Pancreas (tissue), 10 donors: ENCODE measurements around the gene CACNA1I. TPM values are rescaled to one million over a fixed set of nuclear protein-coding genes. Genes with fewer than 3 reads are reported as not detected.

Source experiments
- ATAC-seq, 4 donors: fragments of 200-7000 bp; cut with Tn5 transposase; one replicate each; pipeline versions ENCODE4 v1.8.0 to v1.9.1; 2020; ENCODE audit warnings: mild to moderate bottlenecking in 4 of 4, moderate library complexity in 4 of 4
- DNase-seq, 6 donors: peaks; one replicate each; pipeline ENCODE4 v3.0.0-alpha.2; 2020
- FAIRE-seq: peaks from 2 replicates; lab custom pipeline; 2012; peaks lifted over from hg19 to GRCh38; lab: Jason Lieb, UNC
- H3K27ac ChIP-seq, 4 donors: fragments of 200-600 bp; sonication (generic); 1 replicate in 3 of 4; 2 replicates in 1 of 4; pipeline versions ENCODE4 v1.5.0 to v1.8.0; 2020
- H3K27me3 ChIP-seq, 4 donors: fragments of 200-600 bp; one replicate each; pipeline ENCODE4 v1.8.0; 2021
- H3K36me3 ChIP-seq, 3 donors: fragments of 200-600 bp; sonication (generic) in 1 of 3; one replicate each; pipeline versions ENCODE4 v1.5.0 to v1.8.0; 2020 to 2021
- H3K4me1 ChIP-seq, 3 donors: fragments of 200-600 bp; one replicate each; pipeline ENCODE4 v1.8.0; 2021
- H3K4me3 ChIP-seq, 4 donors: fragments of 200-600 bp; sonication (generic) in 2 of 4; one replicate each; pipeline versions ENCODE4 v1.5.0 to v1.8.0; 2020 to 2021
- H3K9me3 ChIP-seq, 4 donors: fragments of 200-600 bp; one replicate each; pipeline ENCODE4 v1.8.0; 2021
- CTCF ChIP-seq, 4 donors: fragments of 200-600 bp; sonication (generic) in 3 of 4; IDR thresholded peaks; one replicate each; pipeline versions ENCODE4 v1.5.0 to v1.8.0; 2021; ENCODE audit warnings: antibody characterized with exemption in 4 of 4
- WGBS, 2 donors: extraction: QIAGEN DNeasy Blood & Tissue Kit; methylation state at CpG; one replicate each; pipeline ENCODE4 v1.1.7; 2013; 5-methylcytosine and 5-hydroxymethylcytosine counted together
- intact Hi-C, 3 donors: fragments of 100-400 bp; cut with DNase I; formaldehyde crosslinking; loops; one replicate each; pipeline versions ENCODE4 v1.11.1 to v1.14.2; 2022
- polyA plus RNA-seq, 2 donors: library from polyadenylated mRNA; stranded (reverse); fragments of 200-250 nt; gene quantifications; one replicate each; pipeline ENCODE4 v1.2.3, GENCODE V29; 2013
- total RNA-seq, 6 donors: library from RNA; stranded (reverse); fragmentation: NEBNext Ultra II Directional in 4 of 6; extraction: Animal tissue kit (Norgen Biotek cat#: 25700) in 4 of 6; gene quantifications; one replicate each; pipeline versions ENCODE4 v1.2.1 to v1.2.4, GENCODE V29; 2021 to 2023
- donor health status: healthy with polysubstance abuse.
- donor health status: DM: no; HTN: no; CAD: no; lungs with moderate emphysema.
- donor health status: DM: no; HTN: no; CAD: no.
- donor health status: control.
- donor health status: control.
- donor health status: Bipolar disorder and iron deficiency.
- donor health status: DM: yes; HTN: yes; CAD: no.
- donor health status: DM: no; HTN: no; CAD: no.
- donor health status: DM: no; HTN: no; CAD: no.
- donor health status: DM: yes; HTN: yes; CAD: no.

Gene CACNA1I
- total and polyA plus RNA-seq, 8 donors, result 0.04 to 0.21 (median 0.07) TPM

GRCh38 chr22:39681038-39681861 lies 110.7 kb downstream of the CACNA1I start:
- FAIRE-seq (no peak), DNase-seq (peak in 1 of 6 donors; percentile 43), ATAC-seq (no peak)
- Histone ChIP-seq H3K9me3 (no peaks in the 10 kb centered on the region), H3K36me3 (no peaks in the 10 kb centered on the region), H3K27ac (no peak overlapping the region), H3K4me1 (no peaks in the 10 kb centered on the region), H3K4me3 (no peak overlapping the region), H3K27me3 (no peaks in the 10 kb centered on the region)
- WGBS, 2 donors, result 70 to 77% methylated on average over 18 of the region's 18 CpGs
- no peak for TF ChIP-seq CTCF (IDR thresholded peaks at IDR 0.05)
- intact Hi-C loops, result no loop called here

DNA sequence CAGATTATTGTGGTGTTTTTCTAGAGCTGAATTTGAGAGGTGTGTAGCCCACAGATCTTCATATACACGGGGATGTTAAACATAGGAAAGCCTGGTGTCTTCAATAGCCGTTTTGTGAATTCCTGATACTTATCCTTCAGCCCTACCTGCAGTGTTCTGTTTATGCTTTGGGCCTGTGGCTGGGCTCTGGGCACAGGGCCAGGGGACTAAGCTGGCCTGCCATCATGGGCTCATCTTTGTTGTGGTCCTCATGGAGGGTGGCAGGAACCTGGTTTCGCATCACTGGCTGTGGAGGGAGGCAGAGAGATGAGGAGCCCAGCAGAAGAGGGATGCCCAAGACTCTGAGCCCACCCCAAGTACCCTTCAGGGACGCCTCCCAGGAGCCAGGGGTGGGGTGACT lies 112.4 kb downstream of the CACNA1I start:
- H3K9me3 ChIP-seq, result no peaks in the 10 kb centered on the region
- 59 to 77% methylated on average over 4 of the region's 4 CpGs for WGBS, 2 donors
- H3K4me1 ChIP-seq, result no peaks in the 10 kb centered on the region
- no peaks in the 10 kb centered on the region for H3K36me3 ChIP-seq
- ATAC-seq (no peak), DNase-seq (peak in 1 of 6 donors; percentile 24), FAIRE-seq (no peak)
- no peaks in the 10 kb centered on the region for H3K27me3 ChIP-seq
- TF ChIP-seq CTCF (IDR thresholded peaks at IDR 0.05), result no peak
- no peak overlapping the region for H3K27ac ChIP-seq
- no peak overlapping the region for H3K4me3 ChIP-seq
- intact Hi-C loops, result no loop called here

- intact Hi-C loops, result no loop called here
- no peaks in the 10 kb centered on the region for H3K9me3 ChIP-seq
- H3K27me3 ChIP-seq, result no peaks in the 10 kb centered on the region
- TF ChIP-seq CTCF (IDR thresholded peaks at IDR 0.05), result no peak
- H3K36me3 ChIP-seq, result no peaks in the 10 kb centered on the region
- DNase-seq (peak in 1 of 6 donors; percentile 48), ATAC-seq (no peak), FAIRE-seq (no peak)
- H3K27ac ChIP-seq, result no peak overlapping the region
- H3K4me1 ChIP-seq, result no peaks in the 10 kb centered on the region
- H3K4me3 ChIP-seq, result no peak overlapping the region
- WGBS, 2 donors, result 87 to 96% methylated on average over 5 of the region's 5 CpGs
Observed at GRCh38 chr22:39683639-39684038, 113.1 kb downstream of the CACNA1I start.

DNA sequence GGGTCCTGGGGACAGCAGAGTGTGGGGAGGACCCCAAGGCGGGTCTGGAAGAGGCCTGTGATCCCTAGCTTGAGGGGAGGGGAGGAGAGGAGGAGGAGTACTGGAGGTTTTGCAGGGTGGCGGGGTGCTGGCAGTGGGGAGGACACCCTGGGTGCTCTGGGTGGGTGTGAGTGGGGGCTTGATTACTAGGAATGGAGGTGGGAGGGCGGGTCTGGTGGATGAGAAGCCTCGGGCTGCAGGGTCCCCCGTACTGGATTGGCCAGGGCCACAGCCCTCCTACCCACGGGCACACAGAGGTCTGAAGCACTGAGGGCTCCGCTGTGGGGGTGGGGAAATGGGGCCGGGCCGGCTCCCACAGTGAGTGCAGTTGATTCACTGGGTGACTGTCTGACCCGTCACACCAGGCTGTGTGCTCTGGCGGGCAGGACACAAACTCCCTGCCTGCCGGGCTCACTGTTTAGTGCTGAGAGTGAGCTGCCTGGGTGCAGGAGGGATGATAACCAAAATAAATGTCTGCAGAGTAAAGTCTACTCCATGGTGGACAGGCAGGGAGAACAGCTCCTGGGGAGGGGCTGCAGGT lies 114.2 kb downstream of the CACNA1I start:
- no peak for FAIRE-seq
- H3K4me3 ChIP-seq, result no peak overlapping the region
- H3K36me3 ChIP-seq, result no peaks in the 10 kb centered on the region
- no peaks in the 10 kb centered on the region for H3K9me3 ChIP-seq
- intact Hi-C loops, result no loop called here
- TF ChIP-seq CTCF (IDR thresholded peaks at IDR 0.05), result no peak
- no peak for ATAC-seq
- DNase-seq, result peak in 1 of 6 donors; percentile 48
- H3K27ac ChIP-seq, result no peak overlapping the region
- H3K27me3 ChIP-seq, result no peaks in the 10 kb centered on the region
- 45 to 46% methylated on average over 11 to 12 of the region's 12 CpGs for WGBS, 2 donors
- no peaks in the 10 kb centered on the region for H3K4me1 ChIP-seq
